ENCODE measurements around the gene KCTD17. TPM values are rescaled to one million over a fixed set of nuclear protein-coding genes. Genes with fewer than 3 reads are reported as not detected.

Gene KCTD17
- total RNA-seq, 1 experiment from 2014 or later, result 29.5 TPM

DNA sequence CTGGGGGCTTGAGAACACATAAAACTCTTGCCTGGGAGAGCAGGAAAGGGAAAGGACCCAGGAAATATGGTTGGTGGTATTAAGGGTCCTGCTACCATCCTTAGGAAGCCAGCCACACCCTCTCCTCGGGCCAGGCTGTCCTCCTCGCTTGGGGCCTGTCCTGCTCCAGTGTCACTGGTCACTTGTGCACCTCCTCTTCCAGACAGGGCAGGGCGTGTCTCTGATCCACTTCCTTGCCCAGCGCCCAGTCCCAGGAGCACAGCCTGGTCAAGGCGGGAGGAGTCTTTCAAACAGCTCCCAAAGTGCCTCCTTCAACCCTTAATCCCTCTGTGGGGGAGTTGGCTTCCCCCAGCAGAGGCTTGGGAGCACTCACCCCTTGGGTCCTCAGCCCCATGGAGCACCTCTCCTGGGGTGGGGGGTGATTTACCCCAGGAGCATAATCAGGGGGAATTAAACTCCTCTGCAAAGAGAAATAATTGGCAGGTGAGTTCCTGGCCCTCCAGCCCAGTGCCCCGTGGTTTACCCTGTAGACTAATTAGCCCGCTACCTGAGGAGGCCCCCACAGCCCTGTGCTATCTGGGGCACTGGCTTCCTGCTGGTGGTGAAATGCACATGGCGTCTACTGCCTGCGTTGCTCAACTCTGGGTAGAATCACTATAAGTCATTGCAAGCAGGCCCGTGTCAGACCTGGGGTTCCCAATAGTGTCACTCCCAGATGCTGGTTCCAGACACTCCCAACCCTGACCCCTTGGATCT, 49.9 kb downstream of the KCTD17 start:
- H2AFZ ChIP-seq, result no peak overlapping the region

DNA sequence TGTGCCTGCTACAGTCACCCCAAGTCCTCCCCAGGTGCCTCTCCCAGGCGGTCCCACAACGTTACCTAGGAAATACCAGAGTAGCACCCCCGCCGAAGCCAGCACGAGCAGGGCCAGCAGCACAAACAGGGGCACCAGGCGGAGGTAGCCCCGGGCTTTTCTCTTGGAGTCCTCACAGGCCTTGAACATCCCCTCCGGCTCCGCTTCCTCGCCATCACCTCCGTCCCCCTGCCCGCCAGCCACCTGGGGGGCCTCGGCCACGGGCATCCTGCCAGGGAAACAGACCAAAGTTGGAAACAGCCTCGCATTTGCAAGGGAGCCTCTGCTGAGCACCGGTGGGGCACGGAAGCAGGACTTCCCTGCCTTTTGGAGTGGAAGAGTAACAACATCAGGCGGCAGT, 51.6 kb downstream of the KCTD17 start:
- TF ChIP-seq, protein P1, sequence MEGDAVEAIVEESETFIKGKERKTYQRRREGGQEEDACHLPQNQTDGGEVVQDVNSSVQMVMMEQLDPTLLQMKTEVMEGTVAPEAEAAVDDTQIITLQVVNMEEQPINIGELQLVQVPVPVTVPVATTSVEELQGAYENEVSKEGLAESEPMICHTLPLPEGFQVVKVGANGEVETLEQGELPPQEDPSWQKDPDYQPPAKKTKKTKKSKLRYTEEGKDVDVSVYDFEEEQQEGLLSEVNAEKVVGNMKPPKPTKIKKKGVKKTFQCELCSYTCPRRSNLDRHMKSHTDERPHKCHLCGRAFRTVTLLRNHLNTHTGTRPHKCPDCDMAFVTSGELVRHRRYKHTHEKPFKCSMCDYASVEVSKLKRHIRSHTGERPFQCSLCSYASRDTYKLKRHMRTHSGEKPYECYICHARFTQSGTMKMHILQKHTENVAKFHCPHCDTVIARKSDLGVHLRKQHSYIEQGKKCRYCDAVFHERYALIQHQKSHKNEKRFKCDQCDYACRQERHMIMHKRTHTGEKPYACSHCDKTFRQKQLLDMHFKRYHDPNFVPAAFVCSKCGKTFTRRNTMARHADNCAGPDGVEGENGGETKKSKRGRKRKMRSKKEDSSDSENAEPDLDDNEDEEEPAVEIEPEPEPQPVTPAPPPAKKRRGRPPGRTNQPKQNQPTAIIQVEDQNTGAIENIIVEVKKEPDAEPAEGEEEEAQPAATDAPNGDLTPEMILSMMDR (conservative IDR thresholded peaks at IDR 0.05), result no peak
- no peak for TF ChIP-seq EZH2 (IDR thresholded peaks at IDR 0.05; ENCODE audit: low read depth)
- ChIA-PET POLR2A (ENCODE audit: unreplicated experiment) (interaction anchor here (0.7 kb wide), 1 partner anchor 17 kb away, joined by 4 read pairs; no protein-coding TSS in a partner anchor), CTCF (no interaction called here)
- Histone ChIP-seq H3K79me2 (ENCODE audit: low read depth) (no peaks in the 10 kb centered on the region), H3K27ac (no peak overlapping the region), H3K27me3 (ENCODE audit: insufficient read depth, low read depth) (peaks cover 13% of the 10 kb centered on the region), H3F3A (ENCODE audit: insufficient read depth, low read depth) (no peaks in the 10 kb centered on the region), H3K4me1 (replicated peaks; ENCODE audit: insufficient read depth) (no peaks in the 10 kb centered on the region), H3K9me2 (ENCODE audit: insufficient read depth) (no peaks in the 10 kb centered on the region), H3K4me3 (no peak overlapping the region), H3K9me3 (ENCODE audit: insufficient read depth, low read depth) (no peaks in the 10 kb centered on the region), H3K36me3 (ENCODE audit: low read depth) (no peaks in the 10 kb centered on the region), H4K20me1 (ENCODE audit: insufficient read depth) (no peaks in the 10 kb centered on the region), H3K4me2 (no peak overlapping the region), H2AFZ (no peak overlapping the region)
- BruUV-seq (replicated peaks), result no TSS peak
- intact Hi-C loops (cut with micrococcal nuclease; ENCODE audit: unreplicated experiment), result no loop called here
- DNase-seq, result no peak

More for the DNA sequence above, 49.9 kb downstream of the KCTD17 start:
- H3K4me3 ChIP-seq, result no peak overlapping the region
- ChIA-PET CTCF (no interaction called here), POLR2A (ENCODE audit: unreplicated experiment) (no interaction called here)
- no TSS peak for BruUV-seq (replicated peaks)
- H4K20me1 ChIP-seq (ENCODE audit: insufficient read depth), result no peaks in the 10 kb centered on the region
- no peaks in the 10 kb centered on the region for H3K9me3 ChIP-seq (ENCODE audit: insufficient read depth, low read depth)
- H3K27ac ChIP-seq, result no peak overlapping the region
- peaks cover 21% of the 10 kb centered on the region for H3K27me3 ChIP-seq (ENCODE audit: insufficient read depth, low read depth)
- H3K4me2 ChIP-seq, result no peak overlapping the region
- H3K4me1 ChIP-seq (replicated peaks; ENCODE audit: insufficient read depth), result no peaks in the 10 kb centered on the region
- no peaks in the 10 kb centered on the region for H3K36me3 ChIP-seq (ENCODE audit: low read depth)
- intact Hi-C loops (cut with micrococcal nuclease; ENCODE audit: unreplicated experiment), result no loop called here
- TF ChIP-seq, protein P1 (conservative IDR thresholded peaks at IDR 0.05), result no peak
- TF ChIP-seq EZH2 (IDR thresholded peaks at IDR 0.05; ENCODE audit: low read depth), result no peak
- no peak for DNase-seq
- H3K9me2 ChIP-seq (ENCODE audit: insufficient read depth), result no peaks in the 10 kb centered on the region
- H3K79me2 ChIP-seq (ENCODE audit: low read depth), result no peaks in the 10 kb centered on the region
- no peaks in the 10 kb centered on the region for H3F3A ChIP-seq (ENCODE audit: insufficient read depth, low read depth)

DNA sequence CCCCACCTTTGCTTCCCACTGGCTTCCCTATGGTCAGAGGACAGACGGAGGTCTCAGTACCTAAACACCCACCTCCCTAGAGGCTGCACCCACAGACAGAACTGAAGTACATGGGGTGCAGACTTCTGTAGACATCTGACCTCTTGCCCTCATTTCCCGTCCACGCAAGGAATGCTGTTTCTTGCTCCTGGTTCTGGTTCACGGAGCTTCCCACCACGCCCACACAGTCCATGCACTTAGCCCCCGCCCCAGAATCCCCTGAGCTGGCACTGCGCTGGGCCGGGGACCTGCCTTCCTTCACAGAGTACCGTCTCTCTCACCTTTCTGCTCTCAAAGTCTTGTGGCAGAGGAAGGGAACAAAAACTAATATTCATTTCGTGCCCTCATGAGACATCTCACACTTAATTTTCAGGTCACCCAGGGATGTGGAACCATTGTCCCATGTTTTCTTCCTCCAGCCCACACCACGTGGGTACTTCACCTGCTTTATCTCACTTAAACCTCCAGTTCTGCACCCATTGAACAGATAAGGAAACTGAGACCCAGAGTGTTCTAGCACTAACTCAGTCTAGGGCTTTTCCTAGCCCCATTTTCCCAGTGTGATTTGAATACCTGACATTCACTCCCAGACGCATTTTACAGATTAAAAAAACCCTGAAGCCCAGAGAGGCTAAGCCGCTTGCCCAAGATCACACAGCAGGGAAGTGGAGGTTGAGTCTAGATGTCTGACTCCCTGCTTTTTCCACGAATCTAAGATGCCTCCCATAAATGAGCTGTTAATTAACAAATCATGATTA, 52.3 kb downstream of the KCTD17 start:
- ChIA-PET POLR2A (ENCODE audit: unreplicated experiment) (interaction anchor here (0.7 kb wide), 1 partner anchor 16 kb away, joined by 4 read pairs; no protein-coding TSS in a partner anchor), CTCF (no interaction called here)
- H3K4me2 ChIP-seq, result no peak overlapping the region
- H3K9me3 ChIP-seq (ENCODE audit: insufficient read depth, low read depth), result no peaks in the 10 kb centered on the region
- intact Hi-C loops (cut with micrococcal nuclease; ENCODE audit: unreplicated experiment), result no loop called here
- H3F3A ChIP-seq (ENCODE audit: insufficient read depth, low read depth), result no peaks in the 10 kb centered on the region
- H3K79me2 ChIP-seq (ENCODE audit: low read depth), result no peaks in the 10 kb centered on the region
- peaks cover 1% of the 10 kb centered on the region for H3K4me1 ChIP-seq (replicated peaks; ENCODE audit: insufficient read depth)
- DNase-seq, result no peak
- H4K20me1 ChIP-seq (ENCODE audit: insufficient read depth), result no peaks in the 10 kb centered on the region
- H3K9me2 ChIP-seq (ENCODE audit: insufficient read depth), result no peaks in the 10 kb centered on the region
- no TSS peak for BruUV-seq (replicated peaks)
- H2AFZ ChIP-seq, result no peak overlapping the region
- no peak for TF ChIP-seq EZH2 (IDR thresholded peaks at IDR 0.05; ENCODE audit: low read depth)
- TF ChIP-seq, protein P1 (conservative IDR thresholded peaks at IDR 0.05), result no peak
- H3K36me3 ChIP-seq (ENCODE audit: low read depth), result no peaks in the 10 kb centered on the region
- no peak overlapping the region for H3K4me3 ChIP-seq
- no peak overlapping the region for H3K27ac ChIP-seq
- peaks cover 13% of the 10 kb centered on the region for H3K27me3 ChIP-seq (ENCODE audit: insufficient read depth, low read depth)

All from PC-9 (cell line).